ENCODE measurements around the gene POLR2J.
"Not testable (repeated sequence)": the region's sequence is repeated elsewhere in the genome, so short reads cannot be mapped to it uniquely, and the experiment has no call there.

The POLR2J gene

DNA sequence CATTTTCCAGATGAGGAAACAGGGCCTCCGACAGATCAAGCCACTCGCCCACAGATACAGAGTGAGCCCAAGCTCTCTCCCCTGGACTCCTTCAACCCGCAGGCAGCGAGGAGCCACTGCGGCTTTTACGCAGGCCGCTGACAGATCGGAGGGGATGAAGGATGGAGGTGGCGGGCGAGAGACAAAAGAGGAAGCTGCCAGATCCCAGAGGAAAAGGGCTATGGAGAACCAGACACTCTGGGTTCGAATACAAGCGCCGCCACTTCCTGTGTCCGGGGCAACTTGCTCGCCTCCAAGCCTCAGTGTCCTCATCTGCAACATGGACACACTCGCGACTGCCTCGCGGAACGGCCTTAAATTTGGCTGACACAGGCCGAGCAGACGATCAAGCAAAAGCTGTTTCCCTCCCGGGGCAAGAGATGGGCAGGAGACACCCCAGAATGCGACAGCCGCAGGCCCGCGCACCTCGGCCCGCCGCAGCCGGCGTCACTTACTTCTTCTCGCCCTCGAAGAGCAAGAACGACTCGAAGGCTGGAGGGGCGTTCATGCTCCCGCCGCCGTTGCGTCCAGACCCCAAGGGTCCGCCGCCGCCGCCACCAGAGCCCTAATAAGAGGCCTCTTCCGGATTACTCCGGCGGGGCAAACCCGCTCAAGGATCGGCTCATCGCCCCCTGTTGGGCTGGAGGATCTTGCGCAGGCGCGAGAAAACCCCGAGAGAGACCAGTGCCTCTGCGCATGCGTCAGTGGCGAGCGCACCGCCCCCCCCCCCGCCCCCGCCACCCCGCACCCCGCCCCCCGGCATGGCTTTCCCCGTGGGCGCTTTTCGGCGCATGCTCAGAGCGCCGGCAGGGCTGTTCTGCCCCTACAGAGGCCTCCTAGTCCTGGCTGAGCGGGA lies at the start of gene POLR2J:
TSS of gene POLR2J (minus strand) at position 609 of the 895 bp plus-strand sequence. CDS start at position 547, 62 bp downstream.
- DNase-seq, result peak; percentile 12 to 70

DNA sequence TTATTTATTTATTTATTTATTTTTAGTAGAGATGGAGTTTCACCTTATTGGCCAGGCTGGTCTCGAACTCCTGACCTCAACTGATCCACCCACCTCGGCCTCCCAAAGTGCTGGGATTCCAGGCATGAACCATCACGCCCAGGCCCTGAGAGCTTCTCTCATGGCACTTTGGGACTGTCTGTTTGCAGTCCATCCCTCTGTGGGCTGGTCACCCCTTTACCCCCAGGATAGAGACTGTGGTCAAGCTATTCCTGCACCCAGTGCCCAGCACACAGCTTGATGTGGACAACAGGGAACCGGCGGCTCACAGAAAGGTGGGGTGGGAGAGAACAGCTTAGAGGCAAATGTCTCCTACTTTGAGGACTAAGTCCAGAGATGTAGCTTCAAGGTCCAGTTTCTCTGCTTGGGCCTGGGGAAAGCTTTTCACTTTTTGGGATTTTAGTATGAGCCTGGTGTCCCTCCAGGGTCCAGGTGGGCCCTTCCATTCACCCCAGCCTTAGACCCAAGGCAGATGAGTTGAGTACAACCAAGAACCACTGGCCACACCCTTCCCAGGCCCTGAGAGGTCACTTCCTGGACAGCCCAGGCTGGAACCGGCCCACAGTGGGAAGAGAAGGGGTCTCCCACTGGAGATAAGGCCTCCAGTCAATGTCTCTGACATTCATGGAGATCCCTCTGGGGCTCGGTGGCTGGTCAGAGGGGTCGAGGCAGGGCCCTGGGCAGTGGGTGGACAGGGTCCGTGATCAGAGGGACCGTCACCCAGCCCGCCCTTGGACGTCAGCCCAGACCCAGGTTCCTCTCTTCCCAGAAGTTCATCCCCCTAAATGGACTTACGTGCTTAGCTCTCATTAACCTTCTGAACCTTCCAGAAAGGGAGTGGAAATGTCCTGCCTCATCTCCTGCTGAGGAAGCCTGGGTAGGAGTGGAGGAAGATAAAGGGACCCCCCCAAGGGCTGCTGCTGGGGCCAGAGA lies 49.4 kb upstream of the POLR2J start:
- not testable (repeated sequence) for DNase-seq

DNA sequence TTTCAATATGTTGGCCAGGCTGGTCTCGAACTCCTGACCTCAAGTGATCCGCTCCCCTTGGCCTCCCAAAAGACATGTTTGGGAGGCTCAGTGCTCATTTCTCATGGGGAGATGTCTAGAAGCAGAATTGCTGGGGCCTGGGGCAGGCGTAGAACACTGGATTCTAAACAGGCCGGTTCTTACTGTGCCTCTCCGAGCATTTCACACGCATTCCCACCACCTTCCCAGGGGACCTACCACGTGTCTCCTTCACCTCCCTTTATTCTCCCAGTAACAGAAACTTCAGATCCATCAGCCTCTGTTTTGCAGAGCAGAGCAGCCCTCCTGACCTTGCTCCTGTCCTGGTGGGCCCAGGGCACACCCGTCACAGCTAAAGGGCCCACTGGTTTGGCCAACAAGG lies 48.5 kb upstream of the POLR2J start:
- DNase-seq, result not testable (repeated sequence)

DNA sequence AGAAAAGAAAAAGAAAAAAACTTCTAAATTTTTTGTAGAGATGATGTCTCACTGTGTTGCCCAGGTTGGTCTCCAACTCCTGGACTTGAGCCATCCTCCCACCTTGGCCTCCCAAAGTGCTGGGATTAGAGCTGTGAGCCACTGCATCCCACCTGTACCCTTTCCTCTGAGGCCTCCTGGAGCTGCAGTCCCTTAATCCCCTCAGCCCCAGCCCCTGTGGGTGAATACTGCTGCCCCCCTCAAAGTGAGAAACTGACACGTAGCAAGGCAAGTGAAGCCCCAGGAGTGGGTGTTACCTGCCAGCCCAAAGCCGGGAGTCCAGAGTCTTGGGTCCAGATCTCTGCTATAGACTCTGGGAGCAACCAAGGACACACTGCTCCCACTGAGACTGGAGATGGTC lies 46.1 kb upstream of the POLR2J start:
- not testable (repeated sequence) for DNase-seq

GRCh38 chr7:102520797-102521196 lies 42.1 kb upstream of the POLR2J start:
- not testable (repeated sequence) for DNase-seq

- not testable (repeated sequence) for DNase-seq
These were observed 38.9 kb upstream of the POLR2J start, which contains the start of gene RASA4B for GRCh38 chr7:102517550-102518147. TSS of gene RASA4B (minus strand) at chr7:102517777. CDS start at chr7:102517710, 67 bp downstream.

GRCh38 chr7:102516951-102517350 lies 38.2 kb upstream of the POLR2J start:
- not testable (repeated sequence) for DNase-seq

- not testable (repeated sequence) for DNase-seq
These were observed 37.2 kb upstream of the POLR2J start for GRCh38 chr7:102515889-102516288.

DNA sequence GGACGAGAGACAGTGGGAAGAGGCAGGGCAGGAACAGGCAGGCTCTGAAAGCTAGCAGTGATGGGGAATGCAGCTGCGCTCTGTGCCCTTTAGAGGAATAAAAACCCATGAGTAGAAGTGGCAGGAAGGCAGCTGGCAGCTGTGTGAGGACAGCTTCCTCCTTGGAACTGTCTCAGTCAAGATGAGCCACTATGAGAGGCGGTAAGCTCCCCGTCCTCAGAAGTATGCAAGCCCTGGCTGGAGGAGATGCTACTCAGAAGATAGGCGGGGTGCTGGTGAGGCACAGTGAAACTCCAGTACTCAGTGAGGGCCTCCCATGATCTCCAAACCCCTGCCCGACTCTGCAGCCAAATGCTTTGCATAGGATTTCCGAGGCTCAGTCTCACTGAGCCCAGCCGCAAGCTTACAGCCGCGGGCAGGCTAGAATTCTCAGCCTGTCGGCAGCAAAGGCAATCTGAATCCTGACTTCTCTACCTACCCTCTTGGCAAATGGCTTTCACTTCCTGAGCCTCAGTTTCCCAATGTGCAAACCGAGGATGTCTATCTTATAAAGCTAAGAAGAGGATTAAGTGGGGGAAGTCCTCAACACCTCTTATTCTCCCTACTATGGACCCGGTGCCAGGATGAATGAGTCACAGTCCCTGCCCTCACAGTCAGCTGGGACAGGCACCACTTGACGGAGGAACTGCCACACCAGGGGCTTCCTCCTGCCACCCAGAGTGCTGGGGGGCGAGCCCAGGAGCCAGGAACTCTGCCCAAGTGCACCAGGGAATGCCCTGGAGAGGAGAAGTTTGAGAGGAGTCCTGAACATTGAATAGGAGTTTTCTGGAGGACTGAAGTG lies 36.4 kb upstream of the POLR2J start:
- DNase-seq, result not testable (repeated sequence)

- peak; percentile 6 to 23 for DNase-seq
These were observed 34.0 kb upstream of the POLR2J start for GRCh38 chr7:102512642-102513221.

GRCh38 chr7:102511860-102512522 lies 33.3 kb upstream of the POLR2J start:
- not testable (repeated sequence) for DNase-seq

GRCh38 chr7:102510575-102510974 lies 31.9 kb upstream of the POLR2J start:
- not testable (repeated sequence) for DNase-seq

- DNase-seq, result not testable (repeated sequence)
These were observed 28.8 kb upstream of the POLR2J start for GRCh38 chr7:102507410-102508088.

- not testable (repeated sequence) for DNase-seq
These were observed 26.8 kb upstream of the POLR2J start for GRCh38 chr7:102505298-102506185.

- not testable (repeated sequence) for DNase-seq
These were observed 24.4 kb upstream of the POLR2J start for GRCh38 chr7:102503141-102503540.

DNA sequence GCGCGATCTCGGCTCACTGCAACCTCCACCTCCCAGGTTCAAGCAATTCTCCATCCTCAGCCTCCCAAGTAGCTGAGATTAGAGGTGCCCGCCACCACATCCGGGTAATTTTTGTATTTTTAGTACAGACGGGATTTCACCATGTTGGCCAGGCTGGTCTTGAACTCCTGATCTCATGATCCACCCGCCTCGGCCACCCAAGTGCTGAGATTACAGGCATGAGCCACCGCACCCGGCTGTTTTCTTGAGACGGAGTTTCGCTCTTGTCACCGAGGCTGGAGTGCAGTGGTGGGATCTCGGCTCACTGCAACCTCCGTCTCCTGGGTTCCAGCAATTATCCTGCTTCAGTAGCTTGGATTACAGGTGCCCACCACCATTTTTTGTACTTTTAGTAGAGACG lies 19.6 kb upstream of the POLR2J start:
- not testable (repeated sequence) for DNase-seq

DNA sequence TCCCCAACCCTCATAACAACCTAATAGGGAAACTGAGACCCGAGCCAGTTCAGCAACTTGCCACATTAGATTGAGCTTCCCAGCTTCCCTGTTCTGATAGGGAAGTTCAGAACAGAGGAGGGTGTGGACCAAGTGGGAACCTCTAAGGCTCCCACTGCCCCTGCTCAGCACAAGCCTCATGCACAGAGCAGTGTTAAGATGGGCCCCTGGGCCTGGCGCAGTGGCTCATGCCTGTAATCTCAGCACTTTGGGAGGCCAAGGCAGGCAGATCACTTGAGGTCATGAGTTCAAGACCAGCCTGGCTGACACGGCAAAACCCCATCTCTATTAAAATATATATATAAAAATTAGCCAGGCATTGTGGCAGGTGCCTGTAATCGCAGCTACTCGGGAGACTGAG lies 18.6 kb upstream of the POLR2J start:
- DNase-seq, result not testable (repeated sequence)

DNA sequence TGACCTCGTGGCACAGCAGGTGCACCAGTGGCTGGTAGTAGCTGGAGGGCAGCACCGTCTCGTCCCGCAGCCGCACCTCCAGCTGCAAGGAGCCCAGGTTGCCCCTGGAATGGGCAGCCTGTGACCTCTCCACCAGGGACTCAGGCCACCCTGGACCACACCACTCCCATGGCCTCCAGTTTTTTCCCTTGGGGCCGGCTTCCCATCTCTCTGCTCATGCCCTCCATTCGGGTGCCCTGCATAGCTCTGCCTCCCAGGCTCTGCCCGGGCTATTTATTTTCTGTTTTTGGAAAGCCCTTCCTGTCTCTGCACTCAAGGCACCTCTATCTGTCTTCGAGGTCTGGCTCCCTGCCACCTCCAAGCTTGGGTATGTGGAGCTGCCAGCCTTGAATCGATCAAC lies 18.1 kb upstream of the POLR2J start:
- DNase-seq, result not testable (repeated sequence)
